Pulmonary artery endothelial cell (primary cell): ENCODE measurements around the gene FYN. TPM values are rescaled to one million over a fixed set of nuclear protein-coding genes. Genes with fewer than 3 reads are reported as not detected.

ENCODE experiments used
- DNase-seq: peaks from one replicate; pipeline ENCODE4 v3.0.0-alpha.2; 2011; ENCODE audit warnings: low read depth, low spot score
- total RNA-seq: library from RNA; depleted of rRNA; stranded (reverse); fragments of >200 nt; gene quantifications from 2 replicates; pipeline ENCODE4 v1.2.3, GENCODE V29; 2014

FYN gene
- total RNA-seq, 1 donor from 2014 or later, result 140 TPM

GRCh38 chr6:111832833-111833418, 40.3 kb downstream of the FYN start:
- no peak for DNase-seq

GRCh38 chr6:111831408-111831807, 41.8 kb downstream of the FYN start:
- no peak for DNase-seq

- no peak for DNase-seq
Observed at GRCh38 chr6:111829998-111830397, 43.3 kb downstream of the FYN start.

GRCh38 chr6:111829581-111829980, 43.7 kb downstream of the FYN start:
- DNase-seq, result no peak

DNA sequence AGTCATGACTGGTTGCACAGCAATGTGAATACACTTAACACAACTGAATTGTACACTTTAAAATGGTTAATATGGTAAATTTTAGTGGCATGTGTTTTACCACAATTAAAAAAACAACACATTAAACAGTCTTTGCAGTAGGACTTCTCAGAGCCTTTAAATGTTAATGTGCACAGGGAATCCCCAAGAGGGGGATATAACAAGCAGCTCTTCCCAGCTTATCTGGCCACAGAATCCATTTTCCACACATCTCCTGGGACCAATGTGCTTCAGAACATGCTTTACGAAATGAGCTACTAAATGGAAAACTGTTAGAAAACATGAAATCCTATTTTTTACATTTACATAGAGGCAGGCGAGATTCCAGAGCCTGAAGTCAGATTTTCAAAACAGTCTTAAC, 44.4 kb downstream of the FYN start:
- DNase-seq, result no peak

DNA sequence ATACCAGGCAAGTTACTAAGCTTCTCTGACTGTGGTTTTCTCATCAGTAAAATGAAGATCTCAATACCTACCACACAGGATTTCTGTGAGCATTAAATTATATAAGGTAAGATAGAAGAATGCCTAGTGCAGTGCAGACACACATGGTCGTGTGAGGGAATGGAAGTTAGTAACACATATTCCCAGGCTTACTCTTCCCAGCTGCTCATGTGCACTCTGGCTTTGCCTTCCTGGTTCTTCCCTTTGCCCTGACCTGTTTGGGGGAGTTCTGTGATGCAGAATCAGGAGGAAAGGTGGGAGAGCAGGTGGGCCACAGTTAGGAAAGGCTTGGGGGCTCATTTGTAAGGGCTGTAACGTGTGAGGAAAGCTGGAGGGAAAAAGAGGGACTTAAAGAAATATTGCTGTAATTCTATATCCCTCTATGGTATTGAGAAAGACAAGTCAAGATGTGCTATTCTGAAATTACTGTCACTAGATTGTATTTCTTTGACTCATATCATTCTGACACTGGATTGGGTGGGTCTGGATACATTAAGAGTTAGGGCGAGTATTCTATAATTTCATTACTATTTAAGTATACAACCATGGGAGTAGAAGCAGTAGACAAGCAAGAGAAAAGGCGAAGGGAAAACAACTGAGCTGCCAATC, 47.7 kb downstream of the FYN start:
- no peak for DNase-seq

- DNase-seq, result no peak
Observed at GRCh38 chr6:111824608-111825337, 48.5 kb downstream of the FYN start.

DNA sequence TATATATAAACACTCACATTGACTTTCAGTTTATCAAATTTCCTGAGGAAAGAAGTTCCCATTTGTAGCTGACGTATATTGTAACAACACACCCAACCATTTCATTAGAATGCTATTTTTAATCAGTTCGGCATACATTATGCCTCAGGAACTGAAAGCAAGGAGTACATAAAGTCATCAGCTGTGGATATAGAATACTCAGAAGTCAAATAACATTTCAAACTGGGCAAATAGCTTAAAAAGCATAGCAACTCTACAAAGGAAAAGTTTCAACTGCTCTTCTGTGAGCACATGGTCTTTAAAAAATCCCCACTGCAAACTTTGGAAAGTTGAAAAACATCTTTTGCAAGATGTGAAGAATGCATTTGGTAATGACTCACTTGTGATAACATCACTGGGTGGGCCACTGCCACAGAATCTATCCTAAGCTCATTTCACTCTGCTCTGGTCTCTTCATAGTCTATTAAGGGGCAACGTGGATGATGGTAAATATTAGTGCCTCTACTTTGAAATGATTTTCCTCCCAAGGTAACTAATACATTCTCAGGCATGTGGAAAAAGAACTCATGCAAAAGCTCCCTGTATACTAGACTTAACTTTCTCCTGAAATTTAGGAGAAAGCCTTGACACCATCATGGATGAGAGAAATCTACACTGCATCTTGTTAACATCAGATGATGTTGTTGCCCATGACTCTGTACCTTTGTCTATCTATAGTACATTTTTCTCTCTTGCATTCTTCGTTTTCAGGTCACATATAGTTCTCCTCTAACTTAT, 49.2 kb downstream of the FYN start:
- no peak for DNase-seq

DNA sequence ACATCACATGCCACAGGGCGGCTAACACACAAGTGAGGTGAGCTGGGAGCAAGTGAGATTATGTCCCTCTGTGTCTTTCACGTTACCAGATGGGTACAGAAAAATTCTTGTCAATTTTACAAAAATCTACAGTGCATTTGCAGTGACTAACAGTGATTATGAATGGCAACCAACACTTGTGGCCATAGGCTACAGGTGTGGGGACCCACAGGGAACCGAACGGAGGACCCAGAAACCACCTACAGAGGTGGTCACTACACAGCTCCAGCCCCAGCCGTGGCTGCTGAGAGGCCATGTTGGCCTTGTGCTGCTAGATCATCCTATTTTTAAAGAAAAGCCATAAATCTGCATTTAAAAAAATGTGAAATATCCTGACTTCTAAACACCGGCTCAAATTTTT, 50.2 kb downstream of the FYN start:
- no peak for DNase-seq

DNA sequence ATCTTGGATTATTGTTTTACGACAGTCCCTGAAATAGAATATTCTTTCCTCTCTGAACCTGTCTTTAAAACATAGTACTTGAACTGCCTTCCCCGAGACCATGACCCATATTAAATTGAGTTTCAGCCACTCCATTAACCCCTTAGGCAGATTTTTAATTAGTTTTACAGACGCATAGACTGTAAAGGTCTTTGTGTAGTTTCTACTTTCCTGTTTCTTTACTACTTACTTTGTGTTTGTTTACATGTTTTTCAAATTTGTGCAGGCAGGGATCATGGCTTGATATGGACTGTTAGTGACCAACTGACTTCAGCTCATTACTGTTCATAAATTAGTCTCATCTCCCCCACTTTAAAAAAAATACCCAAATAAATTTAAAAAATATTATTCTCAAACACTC, 53.8 kb downstream of the FYN start:
- no peak for DNase-seq

DNA sequence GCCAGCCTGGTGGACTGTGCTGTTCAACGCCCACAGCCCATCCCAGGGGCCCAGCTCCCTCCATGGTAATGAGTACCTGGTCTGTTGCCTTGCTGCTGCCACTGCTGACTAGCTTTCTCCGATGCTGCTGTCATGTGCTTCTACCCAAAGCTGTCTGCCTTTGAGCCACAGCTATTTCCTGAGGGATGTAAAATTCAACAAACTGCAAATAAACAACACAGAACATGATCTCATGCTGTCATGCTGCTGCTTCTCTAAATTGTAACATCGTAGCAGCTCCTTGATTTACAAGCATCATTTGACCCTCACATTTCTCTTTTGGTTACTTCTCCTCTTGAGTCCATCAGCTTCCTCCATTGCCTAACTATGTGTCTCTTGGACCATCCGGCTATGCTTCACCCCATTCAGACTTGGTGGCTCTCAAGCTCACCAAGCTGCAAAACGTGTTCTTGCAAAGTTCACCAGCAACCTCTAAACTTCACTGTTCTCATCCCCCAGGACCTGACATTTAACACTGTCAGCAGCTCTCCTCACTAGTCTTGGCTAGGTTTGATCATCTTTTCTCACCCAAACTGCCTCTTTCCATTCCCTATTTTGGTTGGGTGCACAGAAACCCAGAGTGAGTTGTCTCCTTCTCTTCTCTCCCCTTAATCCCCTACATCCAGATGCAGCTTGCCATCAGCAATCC, 54.6 kb downstream of the FYN start:
- no peak for DNase-seq

- no peak for DNase-seq
Observed at GRCh38 chr6:111817451-111818120, 55.7 kb downstream of the FYN start.

GRCh38 chr6:111813677-111814310, 59.5 kb downstream of the FYN start:
- no peak for DNase-seq

- no peak for DNase-seq
Observed at GRCh38 chr6:111813237-111813636, 60.0 kb downstream of the FYN start.

- DNase-seq, result no peak
Observed at GRCh38 chr6:111812060-111813038, 60.9 kb downstream of the FYN start.

DNA sequence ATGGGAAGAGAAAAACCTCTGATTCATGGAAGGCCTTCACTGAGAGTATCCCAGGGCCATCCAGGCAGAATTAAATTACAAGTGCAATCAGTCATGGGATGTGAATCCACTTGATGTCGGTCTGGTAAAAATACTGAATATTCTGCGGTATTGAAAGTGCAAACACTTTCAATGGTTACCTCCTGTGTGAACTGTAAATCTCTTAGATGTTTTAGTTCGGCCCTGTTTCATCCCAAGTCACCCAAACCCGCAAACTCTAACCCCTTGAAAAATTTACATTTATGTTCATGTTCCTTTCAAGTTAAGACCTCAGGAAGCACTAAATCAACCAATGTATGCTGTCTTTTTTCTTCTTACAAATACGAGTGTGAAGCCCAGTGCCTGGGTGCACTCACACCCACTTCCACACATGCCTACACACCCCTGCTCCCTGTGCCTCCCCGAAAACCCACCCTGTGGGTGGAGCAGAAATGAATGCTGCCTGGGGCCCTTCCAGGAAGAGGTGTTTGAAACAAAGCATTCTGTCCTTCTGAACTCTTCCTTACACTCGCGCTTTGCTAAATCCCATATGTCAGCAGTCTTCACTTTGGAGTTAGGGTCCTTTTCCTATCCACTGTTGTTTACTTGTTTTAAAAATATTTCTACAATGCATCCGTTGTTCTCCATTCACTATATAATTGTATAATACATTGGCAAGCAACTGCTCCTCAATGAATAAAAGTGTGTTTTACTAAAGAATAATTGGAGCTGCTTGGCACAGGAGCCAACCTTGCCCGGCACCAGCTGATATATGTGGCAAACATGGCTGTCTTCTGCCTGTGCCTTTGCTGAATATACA, 62.7 kb downstream of the FYN start:
- DNase-seq, result no peak

DNA sequence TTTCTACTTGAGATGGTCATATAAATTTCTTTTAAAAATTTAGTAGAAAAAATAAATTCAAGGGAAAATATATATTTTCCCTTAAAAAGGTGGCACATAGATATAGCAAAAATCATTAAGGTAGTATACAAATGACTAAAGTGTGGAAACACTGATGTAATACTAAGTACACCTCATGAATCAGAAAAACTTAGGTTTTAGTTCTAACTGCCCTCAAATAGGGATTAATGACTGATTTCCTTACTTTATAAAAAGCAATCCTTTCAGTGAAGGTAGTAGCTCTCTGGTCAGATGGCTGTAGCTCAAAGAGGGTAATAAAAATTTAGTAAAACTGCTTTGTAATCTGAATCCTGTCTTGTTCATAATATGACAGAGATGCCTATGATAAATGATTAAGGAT, 63.5 kb downstream of the FYN start:
- DNase-seq, result no peak

DNA sequence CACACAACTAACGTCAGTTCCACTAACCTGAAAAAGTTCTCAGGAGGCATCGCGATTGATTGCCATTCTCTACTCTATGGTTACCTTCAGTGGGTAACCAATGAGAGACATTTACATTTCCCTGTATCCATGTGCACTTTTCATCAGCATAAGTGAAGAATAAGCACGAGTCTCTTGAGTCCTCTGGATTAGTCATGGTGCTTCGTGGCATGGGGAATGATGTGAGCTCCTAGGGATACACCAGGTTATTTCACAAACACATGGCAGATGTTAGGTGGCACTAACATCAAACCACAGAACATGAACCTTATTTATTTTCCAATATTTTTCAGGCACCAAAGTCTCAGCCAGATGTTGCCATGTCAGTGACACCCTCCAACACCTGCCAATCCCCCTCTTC, 64.0 kb downstream of the FYN start:
- DNase-seq, result no peak
